Sigmoid colon (tissue), 4 donors: Measurements from ENCODE around the gene SRC.

ENCODE experiments used
- CTCF ChIP-seq, 4 experiments: fragments of 450-650 bp in 3 of 4; fragments of 200-600 bp in 1 of 4; IDR thresholded peaks; one replicate each; pipeline ENCODE4 v1.5.1; 2016 to 2019; ENCODE audit warnings: antibody characterized with exemption in 4 of 4, mild to moderate bottlenecking in 3 of 4, moderate library complexity in 2 of 4
- POLR2A ChIP-seq, 2 donors: fragments of 450-650 bp; IDR thresholded peaks; one replicate each; pipeline ENCODE4 v1.6.1; 2016; ENCODE audit warnings: antibody characterized with exemption in 2 of 2, mild to moderate bottlenecking in 2 of 2, moderate library complexity in 2 of 2
- POLR2AphosphoS5 ChIP-seq, 4 donors: sonication (generic); formaldehyde crosslinking; IDR thresholded peaks; one replicate each; pipeline ENCODE4 v1.6.1; 2017; ENCODE audit warnings: antibody characterized with exemption in 4 of 4

DNA sequence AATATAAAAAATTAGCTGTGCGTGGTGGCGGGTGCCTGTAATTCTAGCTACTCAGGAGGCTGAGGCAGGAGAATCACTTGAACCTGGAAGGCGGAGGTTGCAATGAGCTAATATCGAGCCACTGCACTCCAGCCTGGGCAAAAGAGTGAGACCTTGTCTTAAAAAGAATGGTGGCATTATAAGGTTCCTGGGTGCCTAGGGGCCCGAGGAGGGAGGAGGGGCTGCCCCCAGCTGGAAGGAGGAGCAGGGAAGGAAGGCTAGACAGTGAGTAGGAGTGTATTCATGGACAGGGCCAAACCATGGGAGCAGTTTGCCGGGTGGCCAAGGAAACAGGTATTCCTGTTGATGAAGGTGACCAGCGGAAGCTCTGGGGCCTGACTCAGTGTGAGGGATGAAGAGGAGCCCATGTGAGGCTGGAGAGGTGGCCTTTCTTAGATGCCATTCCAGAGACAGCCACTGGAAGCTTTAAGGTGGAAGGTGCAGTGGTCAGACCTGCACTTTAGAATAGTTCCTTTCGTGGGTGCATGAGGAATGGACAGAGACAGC lies 32.3 kb upstream of the SRC start:
- no peak for TF ChIP-seq CTCF (IDR thresholded peaks at IDR 0.05)
- no peak for TF ChIP-seq POLR2A (IDR thresholded peaks at IDR 0.05)
- no peak for TF ChIP-seq POLR2AphosphoS5 (IDR thresholded peaks at IDR 0.05)
